IPS-18a (cell line): ENCODE data around the gene KRT222.

Experiments
- H3K27ac ChIP-seq: one replicate; pipeline ENCODE4 v1.5.1; 2013; ENCODE audit warnings: low read length
- H3K27me3 ChIP-seq: one replicate; pipeline ENCODE4 v1.6.1; 2013; ENCODE audit warnings: mild to moderate bottlenecking, low read length; ENCODE audit not compliant: control insufficient read depth, insufficient read depth
- H3K36me3 ChIP-seq: one replicate; pipeline ENCODE4 v1.6.1; 2013; ENCODE audit warnings: low read depth, low read length; ENCODE audit not compliant: control insufficient read depth
- H3K4me1 ChIP-seq: one replicate; pipeline ENCODE4 v1.6.1; 2013; ENCODE audit warnings: low read depth, low read length; ENCODE audit not compliant: control insufficient read depth
- H3K4me3 ChIP-seq: one replicate; pipeline ENCODE4 v1.5.1; 2013; ENCODE audit warnings: low read length
- H3K9ac ChIP-seq: one replicate; pipeline ENCODE4 v1.6.1; 2013; ENCODE audit warnings: mild to moderate bottlenecking, low read length, moderate library complexity
- H3K9me3 ChIP-seq: one replicate; pipeline ENCODE4 v1.6.1; 2013; ENCODE audit warnings: low read depth, low read length; ENCODE audit not compliant: control insufficient read depth

Gene KRT222

GRCh38 chr17:40613467-40614154 is 51.4 kb downstream of the KRT222 start:
- Histone ChIP-seq H3K4me3 (no peak overlapping the region), H3K27ac (no peak overlapping the region), H3K9me3 (no peaks in the 10 kb centered on the region), H3K36me3 (no peaks in the 10 kb centered on the region), H3K4me1 (no peaks in the 10 kb centered on the region), H3K9ac (no peak overlapping the region), H3K27me3 (no peaks in the 10 kb centered on the region)

GRCh38 chr17:40612599-40613244 is 52.3 kb downstream of the KRT222 start:
- no peak overlapping the region for H3K27ac ChIP-seq
- H3K9ac ChIP-seq = no peak overlapping the region
- no peak overlapping the region for H3K4me3 ChIP-seq
- H3K36me3 ChIP-seq = no peaks in the 10 kb centered on the region
- no peaks in the 10 kb centered on the region for H3K9me3 ChIP-seq
- H3K4me1 ChIP-seq = peaks cover 2% of the 10 kb centered on the region
- no peaks in the 10 kb centered on the region for H3K27me3 ChIP-seq

- Histone ChIP-seq H3K4me1 (peaks cover 2% of the 10 kb centered on the region), H3K27me3 (no peaks in the 10 kb centered on the region), H3K9ac (no peak overlapping the region), H3K36me3 (no peaks in the 10 kb centered on the region), H3K9me3 (no peaks in the 10 kb centered on the region), H3K4me3 (no peak overlapping the region), H3K27ac (no peak overlapping the region)
Observed at GRCh38 chr17:40611840-40612474, 53.0 kb downstream of the KRT222 start.

GRCh38 chr17:40610359-40610758 is 54.6 kb downstream of the KRT222 start:
- Histone ChIP-seq H3K4me1 (peaks cover 2% of the 10 kb centered on the region), H3K9me3 (no peaks in the 10 kb centered on the region), H3K9ac (no peak overlapping the region), H3K27ac (no peak overlapping the region), H3K4me3 (no peak overlapping the region), H3K36me3 (no peaks in the 10 kb centered on the region), H3K27me3 (no peaks in the 10 kb centered on the region)

- Histone ChIP-seq H3K9me3 (no peaks in the 10 kb centered on the region), H3K36me3 (no peaks in the 10 kb centered on the region), H3K27me3 (no peaks in the 10 kb centered on the region), H3K4me3 (no peak overlapping the region), H3K27ac (no peak overlapping the region), H3K9ac (no peak overlapping the region), H3K4me1 (peaks cover 2% of the 10 kb centered on the region)
Observed at GRCh38 chr17:40608061-40608581, 56.9 kb downstream of the KRT222 start.

GRCh38 chr17:40607641-40608040 is 57.3 kb downstream of the KRT222 start:
- H3K9ac ChIP-seq = no peak overlapping the region
- no peak overlapping the region for H3K27ac ChIP-seq
- no peak overlapping the region for H3K4me3 ChIP-seq
- peaks cover 2% of the 10 kb centered on the region for H3K4me1 ChIP-seq
- no peaks in the 10 kb centered on the region for H3K27me3 ChIP-seq
- no peaks in the 10 kb centered on the region for H3K36me3 ChIP-seq
- no peaks in the 10 kb centered on the region for H3K9me3 ChIP-seq

- peaks cover 2% of the 10 kb centered on the region for H3K4me1 ChIP-seq
- no peak overlapping the region for H3K27ac ChIP-seq
- no peak overlapping the region for H3K9ac ChIP-seq
- no peaks in the 10 kb centered on the region for H3K27me3 ChIP-seq
- H3K4me3 ChIP-seq = no peak overlapping the region
- H3K9me3 ChIP-seq = no peaks in the 10 kb centered on the region
- no peaks in the 10 kb centered on the region for H3K36me3 ChIP-seq
Observed at GRCh38 chr17:40606548-40607353, 58.2 kb downstream of the KRT222 start.

GRCh38 chr17:40605306-40605705 is 59.7 kb downstream of the KRT222 start:
- Histone ChIP-seq H3K27me3 (no peaks in the 10 kb centered on the region), H3K4me1 (peaks cover 2% of the 10 kb centered on the region), H3K4me3 (no peak overlapping the region), H3K27ac (no peak overlapping the region), H3K9ac (no peak overlapping the region), H3K9me3 (no peaks in the 10 kb centered on the region), H3K36me3 (no peaks in the 10 kb centered on the region)
